NCI-H748 (cell line): ENCODE measurements around the gene NPBWR2.
"Not testable (repeated sequence)": the region's sequence is repeated elsewhere in the genome, so short reads cannot be mapped to it uniquely, and the experiment has no call there.

Experiments
- DNase-seq: peaks from one replicate; lab custom pipeline; 2025; ENCODE audit not compliant: unreplicated experiment; lab: John Stamatoyannopoulos, UW

Gene NPBWR2

DNA sequence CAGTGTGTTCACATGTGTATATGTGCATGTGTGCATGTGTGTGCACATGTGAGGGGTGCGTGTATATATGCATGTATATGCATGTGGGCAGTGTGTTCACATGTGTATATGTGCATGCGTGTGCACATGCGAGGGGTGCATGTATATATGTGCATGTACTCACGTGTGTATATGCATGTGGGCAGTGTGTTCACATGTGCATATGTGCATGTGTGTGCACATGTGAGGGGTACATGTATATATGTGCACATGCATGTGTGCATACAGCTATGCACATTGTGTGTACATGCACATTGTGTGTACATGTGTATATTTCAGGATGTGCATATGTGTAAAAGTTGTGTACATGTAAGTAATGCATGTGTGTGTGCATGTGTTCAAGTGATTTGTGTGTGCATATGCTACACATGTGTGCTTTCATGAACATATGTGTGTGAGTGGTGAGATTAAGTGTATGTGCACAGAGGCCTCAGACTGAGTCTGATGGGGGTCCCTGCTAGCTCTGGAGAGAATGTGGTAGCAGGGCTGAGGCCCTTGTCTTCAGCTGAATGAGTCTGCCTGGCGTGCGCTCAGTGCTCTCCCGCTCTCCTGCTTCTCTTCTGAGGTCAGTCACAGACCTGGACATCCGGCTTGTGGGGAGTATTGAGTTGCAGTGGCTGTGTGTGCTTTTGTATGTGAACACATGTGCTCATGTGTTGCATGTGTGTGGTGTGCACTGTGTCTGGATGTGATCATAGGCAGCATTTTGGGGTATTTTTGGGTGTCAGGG is 37.0 kb upstream of the NPBWR2 start:
- no peak for DNase-seq

DNA sequence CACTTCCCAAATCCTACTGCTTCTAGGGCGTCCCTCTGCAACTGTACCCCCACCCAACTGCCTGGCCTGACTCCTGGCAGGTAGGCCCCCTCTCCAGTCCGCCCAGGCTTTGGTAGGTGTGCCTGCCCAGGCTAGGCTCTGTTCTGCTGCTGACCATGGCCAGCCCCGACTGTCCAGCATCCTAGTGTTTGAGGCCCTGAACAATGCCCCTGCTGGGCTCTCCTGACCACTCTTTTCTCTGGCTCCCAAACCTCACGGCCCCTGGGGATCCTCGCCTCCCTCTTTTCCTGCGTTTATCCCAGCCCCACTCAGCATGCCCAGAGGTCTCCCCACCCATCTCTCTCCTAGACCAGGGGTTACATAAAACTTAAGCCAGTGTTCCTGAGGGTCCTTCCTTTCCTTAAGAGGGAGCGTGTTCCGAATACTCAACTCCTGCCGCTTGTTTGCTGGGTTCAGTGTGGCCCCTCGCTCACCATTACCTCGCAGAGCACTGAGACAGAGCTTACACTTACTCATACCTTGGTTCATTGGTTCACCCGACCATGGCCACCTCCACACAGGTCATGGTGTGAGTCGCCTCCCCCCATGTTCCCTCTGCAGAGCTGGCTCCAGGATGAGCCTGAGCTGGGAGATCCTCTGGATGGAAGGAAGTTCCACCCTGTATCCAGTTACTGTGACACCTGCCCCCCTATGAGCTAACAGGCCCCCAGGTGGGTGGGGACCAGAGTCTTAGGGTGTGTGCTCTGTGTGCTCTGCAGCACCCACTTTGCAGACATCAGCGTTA is 35.8 kb upstream of the NPBWR2 start:
- DNase-seq: no peak

- peak; percentile 39 for DNase-seq
Measured at GRCh38 chr20:64142590-64142989, 35.2 kb upstream of the NPBWR2 start.

- DNase-seq: no peak
Measured at GRCh38 chr20:64140956-64141355, 33.6 kb upstream of the NPBWR2 start.

DNA sequence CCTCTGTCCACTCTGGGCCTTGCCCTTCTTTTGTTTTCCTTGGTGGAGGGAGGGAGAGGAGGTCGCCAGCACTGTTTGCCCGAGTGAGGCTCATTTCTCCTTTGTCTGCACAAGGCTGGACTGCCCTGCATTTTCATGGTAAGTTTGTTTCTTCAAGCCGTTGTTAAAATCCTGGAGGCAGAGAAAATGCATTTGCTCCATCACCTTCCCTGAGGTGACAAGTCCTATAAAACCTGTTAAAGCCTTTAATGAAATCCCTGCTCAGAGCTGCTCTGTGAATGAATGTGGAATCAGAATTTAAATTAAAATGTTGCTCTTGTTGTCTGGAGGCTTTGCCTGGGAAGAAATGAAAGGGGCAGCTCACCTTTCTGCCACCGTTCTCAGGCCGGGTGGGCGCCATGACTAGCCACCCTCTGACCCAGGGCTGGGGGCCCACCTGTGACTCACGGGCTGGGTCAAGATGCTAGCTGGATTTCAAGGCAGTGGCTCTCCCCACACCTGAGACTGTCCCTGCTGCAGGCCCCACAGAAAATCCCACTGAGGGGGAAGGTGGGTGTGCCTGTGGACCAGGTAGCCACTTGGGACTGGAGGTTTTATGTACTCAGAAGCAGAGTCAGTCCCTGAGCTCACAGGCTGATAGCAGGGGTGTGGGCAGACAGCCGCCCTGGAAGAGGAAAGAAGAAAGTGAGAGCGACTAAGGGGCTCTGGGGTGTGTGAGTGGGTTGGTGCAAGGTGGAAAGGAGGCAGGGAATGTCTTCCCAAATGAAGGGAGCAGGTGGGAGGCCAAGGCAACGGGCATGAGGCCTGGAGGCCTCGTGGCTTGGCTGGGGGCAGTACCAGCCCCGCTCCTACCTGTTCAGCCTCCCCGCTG is 32.9 kb upstream of the NPBWR2 start:
- DNase-seq: no peak

GRCh38 chr20:64139199-64140060 is 32.1 kb upstream of the NPBWR2 start:
- DNase-seq: no peak

DNA sequence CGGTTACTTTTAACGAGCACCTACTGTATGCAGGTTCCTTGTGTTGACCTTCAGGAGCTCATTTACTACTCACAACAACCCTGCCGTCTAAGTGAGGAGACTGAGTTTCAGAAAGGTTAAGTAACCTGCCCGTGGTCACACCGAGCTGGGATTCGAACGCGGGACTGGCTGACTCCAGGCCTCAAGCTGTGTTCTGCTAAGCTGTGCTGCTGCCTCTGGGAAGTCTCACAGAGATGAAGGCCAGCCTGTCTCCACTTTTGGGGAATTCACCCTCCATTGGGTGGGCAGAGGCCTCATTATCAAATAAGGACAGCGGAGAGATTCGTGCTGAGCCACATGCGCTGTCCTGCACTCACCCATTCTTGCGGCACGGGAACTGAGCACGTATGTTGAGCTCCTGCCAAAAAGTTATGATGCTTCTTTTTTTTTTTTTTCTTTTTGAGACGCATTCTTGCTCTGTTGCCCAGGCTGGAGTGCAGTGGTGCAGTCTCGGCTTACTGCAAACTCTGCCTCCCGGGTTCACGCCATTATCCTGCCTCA is 31.0 kb upstream of the NPBWR2 start:
- DNase-seq: no peak

- DNase-seq: no peak
Measured at GRCh38 chr20:64137598-64138031, 30.2 kb upstream of the NPBWR2 start.

DNA sequence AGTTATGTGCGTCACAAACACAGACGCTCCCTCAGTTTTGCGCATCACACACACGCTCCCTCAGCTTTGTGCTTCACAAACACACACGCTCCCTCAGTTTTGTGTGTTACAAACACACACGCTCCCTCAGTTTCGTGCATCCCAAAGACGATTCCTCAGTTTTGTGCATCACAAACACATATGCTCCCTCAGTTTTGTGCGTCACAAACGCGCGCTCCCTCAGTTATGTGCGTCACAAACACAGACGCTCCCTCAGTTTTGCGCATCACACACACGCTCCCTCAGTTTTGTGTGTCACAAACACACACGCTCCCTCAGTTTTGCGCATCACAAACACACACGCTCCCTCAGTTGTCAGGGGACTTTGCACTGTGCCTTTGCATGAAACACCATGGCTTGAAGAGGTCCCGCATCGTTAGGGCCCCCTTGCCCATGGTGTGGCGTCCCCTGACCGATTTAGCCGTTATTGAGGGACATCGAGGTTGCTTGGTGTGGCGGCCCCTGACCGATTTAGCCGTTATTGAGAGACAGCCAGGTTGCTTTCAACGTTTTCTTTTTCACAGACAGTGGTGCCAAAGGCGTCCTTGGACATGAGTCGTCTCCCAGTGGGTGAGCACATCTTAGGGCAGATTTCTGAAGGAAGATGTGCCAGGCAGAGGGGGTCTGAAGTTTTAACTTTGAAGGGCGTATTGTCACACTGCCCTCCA is 28.8 kb upstream of the NPBWR2 start:
- no peak for DNase-seq

- DNase-seq: not testable (repeated sequence)
Measured at GRCh38 chr20:64134744-64135143, 27.4 kb upstream of the NPBWR2 start.

DNA sequence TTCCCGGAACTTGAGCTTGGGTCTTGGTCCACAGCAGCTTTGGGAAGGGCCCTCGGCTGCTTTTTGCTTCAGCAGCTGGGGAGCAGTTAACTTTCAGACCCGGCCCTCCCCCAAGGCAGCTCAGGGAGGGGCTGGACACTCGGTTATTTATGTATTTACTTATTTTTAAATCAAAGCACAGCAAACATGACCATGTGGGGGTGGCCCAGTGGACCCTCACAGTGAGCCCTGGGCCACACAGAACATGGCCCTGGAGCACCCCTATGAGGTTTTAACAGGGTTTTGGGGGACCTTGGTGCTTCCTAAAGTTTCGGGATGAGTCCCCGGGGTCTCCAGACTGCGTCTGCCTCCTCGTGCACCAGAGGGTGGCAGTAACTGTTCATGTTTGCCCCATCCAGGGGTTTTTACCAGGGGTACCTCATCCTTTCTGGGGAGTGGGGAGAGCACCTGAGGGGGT is 26.6 kb upstream of the NPBWR2 start:
- no peak for DNase-seq

DNA sequence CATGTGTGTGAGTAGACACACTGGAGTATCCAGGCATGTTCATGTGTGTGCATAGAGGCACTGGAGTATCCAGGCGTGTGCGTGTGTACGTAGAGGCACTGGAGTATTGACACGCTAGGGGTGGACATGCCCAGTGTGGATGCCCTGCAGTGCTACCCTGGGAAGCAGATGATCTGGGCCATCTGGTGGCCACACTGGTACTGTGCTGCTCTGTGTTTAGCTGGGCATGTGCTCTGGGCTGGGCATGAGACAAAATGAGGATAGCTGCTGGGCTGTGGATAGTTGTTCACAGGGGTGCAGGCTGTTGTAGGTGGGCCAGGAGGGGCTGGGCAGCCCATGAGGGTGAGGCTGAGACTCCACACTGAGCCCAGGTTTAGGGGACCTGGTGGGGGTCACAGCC is 24.0 kb upstream of the NPBWR2 start:
- DNase-seq: peak; percentile 62

DNA sequence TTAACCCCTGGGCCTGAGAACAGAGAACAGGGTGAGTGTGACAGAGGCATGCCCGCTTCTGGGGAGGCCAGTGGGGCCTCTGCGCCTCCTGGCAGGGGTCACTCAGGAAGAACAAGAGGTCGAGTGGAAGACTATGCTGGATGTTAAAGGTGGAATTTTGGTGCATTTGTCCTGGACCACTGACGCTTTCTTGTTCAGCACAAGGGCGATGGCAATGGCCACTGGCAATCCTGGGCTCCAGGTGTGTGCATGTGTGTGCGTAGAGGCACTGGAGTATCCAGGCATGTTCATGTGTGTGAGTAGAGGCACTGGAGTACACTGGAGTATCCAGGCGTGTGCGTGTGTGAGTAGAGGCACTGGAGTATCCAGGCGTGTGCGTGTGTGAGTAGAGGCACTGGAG is 23.5 kb upstream of the NPBWR2 start:
- DNase-seq: no peak

DNA sequence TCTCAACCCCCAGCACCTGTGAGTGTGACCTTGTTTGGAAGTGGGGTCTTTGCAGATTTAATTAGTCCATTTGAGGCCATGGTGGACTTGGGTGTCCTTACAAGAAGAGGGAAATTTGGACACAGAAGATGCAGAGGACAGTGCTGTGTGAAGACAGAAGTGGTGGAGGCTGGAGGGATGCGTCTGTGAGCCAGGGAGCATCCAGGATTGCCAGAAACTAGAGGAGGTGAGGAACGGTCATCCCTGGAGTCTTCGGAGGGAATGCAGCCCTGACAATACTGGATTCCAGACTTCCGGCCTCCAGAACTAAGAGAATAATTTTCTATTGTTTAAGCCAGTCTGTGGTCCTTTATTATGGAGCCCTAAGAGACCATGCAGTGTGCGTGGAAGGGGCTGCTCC is 22.9 kb upstream of the NPBWR2 start:
- DNase-seq: no peak

DNA sequence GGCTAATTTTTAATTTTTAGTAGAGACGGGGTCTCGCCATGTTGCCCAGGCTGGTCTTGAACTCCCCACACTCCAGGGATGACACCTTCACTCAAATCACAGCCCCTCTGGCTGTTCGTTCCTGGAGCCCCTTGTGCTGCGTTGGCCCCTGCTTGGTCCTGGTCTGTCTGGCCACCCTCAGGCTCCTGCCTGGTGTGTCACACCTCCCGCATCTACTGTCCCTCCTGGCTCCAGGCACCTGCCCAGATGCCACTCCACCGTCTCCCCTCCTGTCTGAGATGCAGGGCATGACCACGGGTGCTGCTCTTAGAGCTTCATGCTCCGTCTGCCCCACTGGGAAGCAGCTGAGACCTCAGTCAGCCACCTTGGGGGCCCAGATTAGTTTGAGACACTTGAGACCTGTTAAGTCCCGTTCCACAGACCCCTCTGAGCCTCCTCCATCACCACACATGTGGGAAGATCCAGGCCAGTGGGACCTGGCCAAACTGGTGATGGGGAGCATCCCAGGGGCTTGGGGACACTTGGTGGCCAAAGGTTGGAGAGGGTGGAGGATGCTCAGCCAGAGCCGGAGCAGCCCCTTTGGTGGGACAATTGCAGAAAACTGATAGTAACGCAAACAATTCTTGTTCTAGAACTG is 21.9 kb upstream of the NPBWR2 start:
- no peak for DNase-seq

GRCh38 chr20:64123517-64123916 is 16.2 kb upstream of the NPBWR2 start:
- DNase-seq: not testable (repeated sequence)

- DNase-seq: not testable (repeated sequence)
Measured at GRCh38 chr20:64122927-64123326, 15.6 kb upstream of the NPBWR2 start.

DNA sequence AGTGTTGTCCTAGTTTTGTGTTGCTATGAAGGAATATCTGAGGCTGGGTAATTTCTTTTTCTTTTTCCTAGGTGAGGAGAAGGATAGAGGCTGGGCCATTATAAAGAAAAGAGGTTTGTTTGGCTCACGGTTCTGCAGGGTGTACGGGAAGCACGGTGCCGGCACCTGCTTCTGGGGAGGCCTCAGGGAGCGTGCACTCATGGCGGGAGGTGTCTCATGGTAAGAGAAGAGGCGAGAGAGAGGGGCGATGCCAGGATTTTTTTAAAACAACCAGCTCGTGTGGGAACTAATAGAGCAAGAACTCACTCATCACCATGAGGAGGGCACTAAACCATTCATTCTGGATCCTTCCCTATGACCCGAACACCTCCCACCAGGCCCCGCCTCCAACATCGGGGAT is 14.2 kb upstream of the NPBWR2 start:
- no peak for DNase-seq
